Activated CD8-positive, alpha-beta memory T cell treated with anti-CD3 and anti-CD28 coated beads, Interleukin-2, amount 50 U/mL, for 48 hours (primary cell): ENCODE data around the gene FOXQ1.
A peak's percentile ranks its signal among the peaks of the same experiment; 100 is the strongest.
"Not testable (repeated sequence)": the region's sequence is repeated elsewhere in the genome, so short reads cannot be mapped to it uniquely, and the experiment has no call there.

ENCODE experiments used
- DNase-seq: peaks from one replicate; pipeline ENCODE4 v3.0.0-alpha.2; 2020

FOXQ1 gene

DNA sequence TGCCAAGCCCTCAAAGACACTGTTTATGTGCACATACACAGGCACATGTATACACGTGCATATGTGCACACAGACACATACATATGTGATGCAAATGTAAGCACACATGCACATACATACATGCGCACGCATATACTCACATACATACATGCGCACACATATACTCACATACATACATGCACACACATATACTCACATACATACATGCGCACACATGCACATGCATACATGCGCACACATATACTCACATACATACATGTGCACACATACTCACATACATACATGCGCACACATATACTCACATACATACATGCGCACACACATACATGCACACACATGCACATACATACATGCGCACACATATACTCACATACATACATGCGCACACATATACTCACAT, 20.5 kb upstream of the FOXQ1 start:
- DNase-seq = no peak

DNA sequence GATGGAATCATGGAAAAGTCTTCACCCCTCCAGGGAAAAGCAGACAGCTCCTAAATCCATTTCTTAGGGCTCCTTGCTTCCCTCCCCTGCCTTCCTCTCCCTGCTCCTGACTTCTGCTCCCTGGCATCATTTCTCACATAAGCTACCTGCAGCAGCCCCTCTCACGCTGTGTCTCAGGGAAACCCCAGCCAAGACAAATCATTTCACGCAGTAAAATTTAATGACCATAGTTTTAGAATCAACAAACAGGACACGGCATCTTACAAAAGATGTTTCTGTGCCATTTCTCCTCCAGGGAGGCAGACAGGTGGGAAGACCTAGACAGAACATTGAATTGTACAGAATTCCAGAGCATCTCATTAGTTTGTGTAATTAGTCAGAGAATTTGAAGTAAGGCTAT, 16.5 kb upstream of the FOXQ1 start:
- no peak for DNase-seq

DNA sequence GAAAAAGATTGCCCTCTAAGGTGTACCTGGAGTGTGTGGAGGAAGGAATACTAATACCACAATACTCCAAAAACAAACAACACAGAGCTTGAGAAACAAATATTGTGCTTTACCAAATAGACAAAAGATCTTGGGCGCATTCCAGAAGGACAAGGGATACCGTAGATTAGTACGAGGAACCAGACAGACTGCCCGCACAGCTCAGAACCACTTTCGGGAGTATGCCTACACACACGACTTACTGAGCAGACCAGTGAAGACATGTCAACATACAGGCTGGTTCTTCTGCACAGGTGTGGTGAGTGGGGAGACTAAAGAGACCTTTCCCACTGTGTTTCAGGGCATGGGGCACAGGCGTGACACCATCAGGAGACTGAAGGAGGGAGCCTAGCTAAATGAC, 15.8 kb upstream of the FOXQ1 start:
- DNase-seq = no peak

DNA sequence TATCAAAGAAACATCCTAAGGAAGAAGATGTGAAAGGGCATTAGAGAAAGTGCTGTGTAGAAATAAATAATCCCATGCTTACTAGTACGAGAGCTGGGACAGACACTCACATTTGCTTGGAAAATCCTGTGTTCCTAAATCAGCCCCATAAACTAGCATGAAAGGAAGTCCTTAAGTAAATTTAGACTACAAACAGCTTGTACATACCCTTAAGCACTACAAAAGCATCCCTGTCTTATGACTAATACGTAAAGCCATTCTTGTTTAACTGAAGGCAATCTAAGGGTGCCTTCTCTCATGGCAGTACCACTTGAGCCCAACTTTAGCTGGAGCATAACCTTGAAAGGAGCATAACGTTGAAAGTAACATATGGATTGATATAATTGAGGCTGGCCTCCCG, 15.4 kb upstream of the FOXQ1 start:
- DNase-seq = no peak

DNA sequence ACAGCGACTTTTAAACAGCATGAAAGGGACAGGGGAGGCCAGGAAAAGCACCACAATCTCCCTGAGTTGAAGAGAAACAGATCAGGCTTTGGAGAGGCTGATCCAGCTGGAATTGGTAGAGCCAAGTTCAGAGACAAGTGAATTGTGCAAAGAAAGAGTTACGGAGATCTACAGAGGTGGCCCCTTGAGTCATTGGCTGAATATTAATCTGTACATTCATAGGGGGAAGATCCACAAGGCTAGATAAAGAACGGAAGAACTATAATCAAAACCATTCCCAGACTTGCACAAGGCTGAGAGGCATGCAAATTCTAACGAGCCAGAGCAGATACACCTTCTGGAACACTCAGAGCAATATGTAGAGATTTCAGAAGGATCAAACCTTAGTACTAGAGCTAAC, 14.2 kb upstream of the FOXQ1 start:
- no peak for DNase-seq

DNA sequence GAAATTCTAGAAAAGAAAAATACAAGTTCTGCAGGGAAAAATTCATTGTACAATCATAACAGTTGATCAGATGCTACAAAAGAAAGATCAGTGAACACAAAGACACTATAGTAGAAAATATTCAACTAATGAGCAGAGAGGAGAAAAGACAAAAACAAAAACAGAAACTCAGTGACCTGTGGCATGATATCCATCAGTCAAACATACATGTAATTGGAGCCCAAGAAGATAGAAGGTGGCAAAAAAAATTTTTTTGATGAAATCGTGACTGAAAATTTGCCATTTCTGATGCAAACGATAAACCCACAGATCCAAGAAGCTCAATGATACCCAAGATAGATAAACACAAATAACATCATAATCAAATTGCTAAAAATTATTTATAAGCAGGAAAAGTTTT, 13.1 kb upstream of the FOXQ1 start:
- DNase-seq = no peak

DNA sequence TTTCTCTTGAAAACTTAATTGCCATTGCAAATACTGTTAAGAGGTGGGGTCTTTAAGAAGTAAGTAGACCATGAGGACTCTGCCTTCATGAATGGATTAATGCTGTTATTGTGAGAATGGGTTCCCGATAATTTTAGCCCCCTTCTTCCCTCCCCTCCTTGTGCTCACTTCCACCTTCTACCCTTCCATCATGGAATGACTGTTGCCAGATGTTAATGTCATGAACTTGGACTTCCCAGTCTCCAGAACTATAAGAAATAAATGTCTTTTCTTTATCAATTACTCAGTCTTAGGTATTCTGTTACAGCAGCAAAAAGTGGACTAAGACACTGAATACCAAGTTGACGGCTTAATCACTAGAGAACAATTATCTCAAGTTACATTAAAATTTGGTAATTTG, 5.8 kb upstream of the FOXQ1 start:
- DNase-seq = no peak

DNA sequence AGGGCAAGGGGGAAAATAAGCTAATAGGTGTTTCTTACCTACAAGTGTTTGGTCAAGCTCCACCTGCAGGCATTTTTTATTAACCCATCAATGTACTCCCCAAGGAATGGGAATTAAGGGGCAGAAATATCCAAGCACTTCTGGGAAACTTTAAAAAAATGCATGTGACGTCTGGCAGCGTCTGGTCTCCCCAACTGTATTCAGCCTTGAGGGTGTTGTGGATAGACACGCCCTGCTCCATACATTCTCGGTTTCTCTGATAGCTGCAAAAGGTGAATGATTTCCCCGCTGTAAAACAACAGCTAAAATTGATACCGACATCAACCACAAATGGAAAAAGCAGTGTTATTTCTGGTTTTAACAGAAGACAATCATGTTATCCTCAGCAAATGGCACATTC, 2.5 kb upstream of the FOXQ1 start:
- no peak for DNase-seq

DNA sequence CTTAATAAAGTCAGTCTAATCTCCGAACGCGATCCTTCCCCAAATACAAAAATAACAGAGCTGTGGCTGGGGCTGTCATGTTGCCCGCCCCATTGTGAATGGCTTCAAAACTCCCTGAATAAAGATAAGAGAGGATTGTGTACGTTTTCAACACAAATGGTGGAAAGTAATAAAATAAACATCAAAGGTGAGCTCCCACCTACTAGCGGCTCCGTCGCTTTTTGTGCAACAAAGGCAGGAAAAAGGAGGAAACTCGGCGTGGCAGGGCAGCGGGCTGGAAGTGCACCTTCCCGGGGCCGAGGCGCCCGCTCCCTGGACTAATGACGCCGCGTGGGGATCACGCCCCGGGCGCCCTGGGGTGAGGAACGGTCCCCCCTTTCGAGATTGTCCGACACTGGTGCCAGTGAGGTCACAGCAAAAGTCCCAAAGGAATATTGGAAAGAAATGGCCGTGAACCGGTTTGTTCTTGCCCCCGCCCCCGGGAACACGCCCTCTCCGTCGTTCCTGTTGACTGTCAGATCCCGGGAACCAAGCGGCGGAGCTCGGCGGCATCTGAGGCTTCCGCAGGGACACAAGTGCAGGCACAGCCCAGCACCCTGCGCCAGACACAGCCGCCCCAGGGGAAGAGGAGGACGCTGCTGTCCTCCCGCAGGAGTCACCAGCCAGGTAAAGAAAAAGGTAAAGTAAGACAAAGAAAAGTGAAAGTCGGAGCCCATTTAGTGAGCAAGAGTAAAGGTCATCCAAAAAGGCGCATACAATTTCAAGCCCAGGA, 1.1 kb upstream of the FOXQ1 start:
- DNase-seq = no peak

DNA sequence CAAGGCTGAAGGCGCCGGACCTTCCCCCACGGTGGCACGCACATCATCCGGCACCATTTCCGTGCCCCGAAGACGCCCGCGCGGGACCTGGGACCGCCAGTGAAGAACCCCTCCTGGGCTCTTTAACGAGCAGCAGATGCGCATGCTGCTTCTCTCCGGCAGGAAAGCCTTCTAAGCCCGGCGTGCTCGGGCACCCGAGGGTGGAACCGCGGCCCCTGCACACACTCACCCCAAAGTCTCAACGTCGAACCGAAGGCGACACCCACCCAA, 240 bp downstream of the FOXQ1 start:
- DNase-seq = peak; percentile 57

DNA sequence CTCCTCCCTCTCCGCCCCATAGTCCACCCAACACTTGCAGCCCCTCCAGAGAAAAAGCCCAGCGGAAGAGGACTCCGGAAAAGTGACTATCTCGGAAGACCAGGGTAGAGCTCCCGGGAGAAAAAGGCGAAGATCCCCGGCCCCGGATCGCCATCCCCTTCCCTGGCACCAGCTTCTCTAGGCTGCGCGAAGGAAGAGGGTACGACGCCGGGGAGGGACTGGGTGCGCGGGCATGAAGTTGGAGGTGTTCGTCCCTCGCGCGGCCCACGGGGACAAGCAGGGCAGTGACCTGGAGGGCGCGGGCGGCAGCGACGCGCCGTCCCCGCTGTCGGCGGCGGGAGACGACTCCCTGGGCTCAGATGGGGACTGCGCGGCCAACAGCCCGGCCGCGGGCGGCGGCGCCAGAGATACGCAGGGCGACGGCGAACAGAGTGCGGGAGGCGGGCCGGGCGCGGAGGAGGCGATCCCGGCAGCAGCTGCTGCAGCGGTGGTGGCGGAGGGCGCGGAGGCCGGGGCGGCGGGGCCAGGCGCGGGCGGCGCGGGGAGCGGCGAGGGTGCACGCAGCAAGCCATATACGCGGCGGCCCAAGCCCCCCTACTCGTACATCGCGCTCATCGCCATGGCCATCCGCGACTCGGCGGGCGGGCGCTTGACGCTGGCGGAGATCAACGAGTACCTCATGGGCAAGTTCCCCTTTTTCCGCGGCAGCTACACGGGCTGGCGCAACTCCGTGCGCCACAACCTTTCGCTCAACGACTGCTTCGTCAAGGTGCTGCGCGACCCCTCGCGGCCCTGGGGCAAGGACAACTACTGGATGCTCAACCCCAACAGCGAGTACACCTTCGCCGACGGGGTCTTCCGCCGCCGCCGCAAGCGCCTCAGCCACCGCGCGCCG, 822 bp downstream of the FOXQ1 start:
- DNase-seq = peak; percentile 65

DNA sequence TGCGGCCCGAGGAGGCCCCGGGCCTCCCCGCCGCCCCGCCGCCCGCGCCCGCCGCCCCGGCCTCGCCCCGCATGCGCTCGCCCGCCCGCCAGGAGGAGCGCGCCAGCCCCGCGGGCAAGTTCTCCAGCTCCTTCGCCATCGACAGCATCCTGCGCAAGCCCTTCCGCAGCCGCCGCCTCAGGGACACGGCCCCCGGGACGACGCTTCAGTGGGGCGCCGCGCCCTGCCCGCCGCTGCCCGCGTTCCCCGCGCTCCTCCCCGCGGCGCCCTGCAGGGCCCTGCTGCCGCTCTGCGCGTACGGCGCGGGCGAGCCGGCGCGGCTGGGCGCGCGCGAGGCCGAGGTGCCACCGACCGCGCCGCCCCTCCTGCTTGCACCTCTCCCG, 1.5 kb downstream of the FOXQ1 start:
- DNase-seq = no peak

DNA sequence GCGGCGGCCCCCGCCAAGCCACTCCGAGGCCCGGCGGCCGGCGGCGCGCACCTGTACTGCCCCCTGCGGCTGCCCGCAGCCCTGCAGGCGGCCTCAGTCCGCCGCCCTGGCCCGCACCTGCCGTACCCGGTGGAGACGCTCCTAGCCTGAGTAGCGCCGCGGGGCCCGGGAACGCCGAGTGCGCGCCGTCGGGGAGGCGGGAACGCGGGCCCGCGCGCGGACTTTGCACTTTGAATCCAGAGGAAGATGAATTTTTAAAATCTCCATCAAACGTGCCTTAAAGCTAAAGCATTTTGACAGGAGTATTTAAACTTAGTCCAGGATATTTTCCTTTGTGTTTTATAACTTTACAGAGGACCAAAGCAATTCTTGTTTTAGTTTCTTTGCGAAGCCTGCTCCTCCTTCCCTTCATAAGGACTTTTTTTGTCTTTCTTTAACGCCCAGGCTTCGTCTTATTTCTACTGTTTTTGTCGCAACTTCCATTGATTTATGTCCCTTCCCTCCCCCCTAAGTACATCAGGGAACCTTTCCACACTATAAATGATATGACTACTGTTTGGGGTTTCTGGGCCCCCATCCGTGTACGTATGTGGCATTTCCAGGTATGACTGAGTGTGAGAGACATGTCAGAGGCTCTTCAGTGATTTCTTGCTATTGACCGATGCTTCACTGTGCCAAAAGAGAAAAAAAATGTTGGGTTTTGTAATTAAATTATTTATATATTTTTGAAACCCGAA, 2.0 kb downstream of the FOXQ1 start:
- peak; percentile 70 for DNase-seq

DNA sequence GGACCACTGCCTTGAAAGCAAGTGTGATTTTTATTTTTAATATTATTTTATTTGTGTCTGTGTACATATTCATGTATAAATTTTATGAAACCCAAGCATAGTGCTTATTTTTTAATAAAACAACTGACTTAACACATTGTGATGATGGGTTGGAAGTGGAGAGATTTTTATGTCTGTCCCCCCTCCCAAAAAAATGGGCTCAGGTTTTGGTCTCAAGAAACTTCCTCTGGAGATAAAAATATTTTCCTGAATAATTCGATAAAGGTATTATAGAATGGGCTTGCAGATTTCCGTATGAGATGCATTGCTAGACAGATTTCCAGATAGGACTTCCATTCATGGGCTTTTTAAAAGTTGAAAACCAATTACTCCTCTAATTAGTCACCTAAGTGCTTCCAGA, 2.7 kb downstream of the FOXQ1 start:
- DNase-seq = no peak

DNA sequence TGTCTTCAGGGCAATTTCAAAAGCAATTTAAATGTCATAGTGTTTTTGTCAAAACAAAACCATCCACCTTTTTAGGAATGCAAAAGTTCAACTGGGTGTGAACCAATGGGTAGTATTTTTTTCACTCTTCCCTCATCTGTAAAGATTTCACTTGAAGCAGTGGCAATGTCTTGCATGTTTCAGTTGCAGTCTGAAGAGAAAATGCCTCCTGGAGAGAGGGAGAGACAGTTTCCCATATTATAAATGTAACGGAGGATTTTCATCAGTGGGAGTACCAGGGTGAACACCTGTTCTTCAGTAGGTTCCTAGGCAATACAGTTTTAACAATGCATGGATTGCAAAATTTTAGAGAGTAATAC, 3.3 kb downstream of the FOXQ1 start:
- DNase-seq = no peak

DNA sequence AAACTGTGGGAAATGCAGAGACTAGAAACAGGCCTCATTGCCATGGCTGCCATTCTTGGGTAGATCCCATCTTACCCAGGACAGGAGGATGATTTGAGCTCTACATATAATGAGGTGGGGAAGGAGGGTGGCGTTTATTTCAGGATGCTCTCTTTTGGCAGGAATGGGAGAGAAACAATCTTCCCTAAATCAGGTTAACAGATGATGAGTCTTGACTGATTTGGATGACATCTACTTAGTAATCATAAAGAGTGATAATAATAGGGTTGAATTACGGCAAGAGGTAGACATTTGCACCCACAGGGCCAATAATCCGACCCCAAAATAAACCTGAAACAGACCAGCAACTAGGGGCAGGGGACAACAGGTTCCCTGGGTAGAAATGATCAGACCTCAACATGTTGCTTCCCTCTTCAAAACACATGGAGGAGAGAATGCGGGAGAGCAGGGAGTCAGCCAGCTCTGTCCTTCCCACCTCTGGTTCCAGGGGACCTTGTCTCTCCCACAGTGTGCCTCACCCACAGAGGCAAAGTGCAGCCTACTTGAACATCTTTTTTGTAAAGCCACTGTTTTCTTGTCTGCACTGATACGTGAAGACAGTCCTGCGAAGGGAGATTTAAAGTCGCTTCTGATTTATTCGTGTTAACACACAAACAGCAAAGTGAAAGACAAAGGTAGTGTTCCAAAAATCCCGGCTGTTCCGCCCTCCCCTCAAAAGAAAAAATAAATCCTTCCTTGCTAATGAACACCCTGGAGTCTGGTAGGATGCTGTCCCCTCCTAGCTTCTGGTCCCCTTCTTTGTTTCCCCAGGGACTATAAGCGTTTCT, 3.9 kb downstream of the FOXQ1 start:
- DNase-seq = no peak

DNA sequence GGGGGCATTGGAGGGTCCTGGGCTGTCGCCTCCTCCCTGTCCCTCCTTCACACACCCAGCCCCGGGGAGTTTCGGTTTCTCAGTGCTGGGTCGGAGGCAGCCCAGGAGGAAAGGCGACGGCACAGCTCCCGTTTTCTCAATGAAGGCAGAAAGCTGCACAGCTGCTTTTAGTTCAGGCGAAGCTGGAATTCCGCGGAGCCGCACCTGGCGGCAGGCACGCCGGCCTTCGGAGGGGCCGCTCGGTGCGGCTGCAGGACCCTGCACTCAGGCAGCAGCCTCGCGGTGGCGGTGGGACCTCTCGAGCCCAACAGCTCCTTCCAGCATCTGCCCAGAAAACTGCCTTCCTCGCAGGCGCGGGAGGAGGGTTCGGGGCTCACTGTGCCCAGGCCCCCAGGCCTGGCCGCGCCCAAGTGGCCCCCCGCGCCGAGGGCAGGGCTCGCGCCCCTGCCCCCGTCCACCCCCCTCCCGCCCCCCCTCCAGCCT, 4.6 kb downstream of the FOXQ1 start:
- DNase-seq = no peak

DNA sequence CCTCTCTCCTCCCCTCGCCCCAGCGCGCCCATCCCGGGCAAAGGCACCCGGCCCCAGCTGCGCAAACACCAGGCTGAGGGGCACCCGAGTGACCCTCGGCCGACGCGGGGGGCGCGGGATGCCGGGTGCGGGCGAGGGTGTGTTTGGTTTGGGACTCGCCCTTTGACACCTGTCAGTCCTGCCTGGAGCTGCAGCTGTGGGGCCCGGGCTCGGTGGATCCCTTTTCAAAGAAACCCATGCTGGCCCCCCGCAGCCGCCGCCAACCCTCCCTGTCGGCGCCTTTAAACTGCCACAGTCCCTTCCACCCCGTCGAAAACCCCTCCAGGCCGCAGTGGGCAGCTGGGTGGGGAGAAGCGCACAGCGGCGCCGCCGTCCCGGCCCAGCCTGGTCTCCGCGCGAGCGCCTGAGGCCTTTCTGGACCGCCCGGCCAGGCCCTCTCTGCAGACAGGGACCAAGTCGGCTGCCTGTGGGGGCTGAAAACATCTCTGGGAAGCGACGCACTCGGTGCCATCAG, 5.5 kb downstream of the FOXQ1 start:
- DNase-seq = no peak

DNA sequence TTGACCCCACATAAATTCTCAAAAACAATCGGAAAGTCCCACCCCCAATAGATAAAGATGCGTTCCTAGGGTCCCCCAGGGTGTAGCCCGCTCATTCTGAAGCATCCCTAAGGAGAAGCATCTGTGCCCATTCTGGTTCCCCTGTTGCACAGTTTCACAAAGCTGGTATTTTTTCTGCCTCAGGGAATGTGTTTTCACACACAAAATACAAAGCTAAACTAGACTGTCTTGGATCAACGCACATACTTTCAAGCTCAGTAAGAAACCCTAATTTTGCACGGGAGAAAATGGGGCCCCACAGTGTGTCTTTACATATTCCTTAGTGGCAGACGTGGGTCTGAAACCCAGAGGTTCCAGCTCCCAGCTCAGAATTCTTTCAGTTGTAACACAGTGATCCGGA, 6.1 kb downstream of the FOXQ1 start:
- no peak for DNase-seq

DNA sequence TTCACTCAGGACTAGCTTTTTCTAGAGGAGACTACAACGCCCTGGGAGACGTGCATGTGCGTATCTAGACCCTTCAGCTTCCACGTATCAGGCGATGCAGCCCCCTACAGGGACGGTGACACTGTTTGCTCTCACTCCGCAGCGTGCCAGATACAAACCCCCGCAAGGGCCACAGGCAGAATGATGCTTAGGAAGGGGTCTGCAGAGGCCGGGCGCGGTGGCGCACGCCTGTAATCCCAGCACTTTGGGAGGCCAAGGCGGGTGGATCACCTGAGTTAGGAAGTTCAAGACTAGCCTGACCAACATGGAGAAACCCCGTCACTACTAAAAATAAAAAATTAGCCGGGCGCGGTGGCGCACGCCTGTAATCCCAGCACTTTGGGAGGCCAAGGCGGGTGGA, 6.7 kb downstream of the FOXQ1 start:
- DNase-seq = not testable (repeated sequence)

DNA sequence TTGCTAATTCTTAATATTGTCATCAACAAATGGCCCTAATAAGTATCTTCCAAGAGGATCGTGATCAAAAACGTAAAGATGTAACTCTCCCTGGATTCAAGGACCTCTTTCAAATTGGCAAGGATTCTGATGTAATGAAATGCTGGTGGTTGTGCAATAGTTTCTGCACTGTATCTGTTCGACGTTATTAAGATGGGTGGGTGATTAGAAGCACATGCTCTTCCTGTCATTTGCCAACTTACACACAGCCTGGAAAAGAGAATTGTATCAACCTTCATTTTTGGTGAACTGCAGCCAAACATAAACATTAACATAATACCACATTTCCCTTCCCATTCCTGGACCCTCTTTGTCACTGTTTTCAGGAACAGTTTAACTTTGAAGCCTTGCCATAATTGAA, 9.8 kb downstream of the FOXQ1 start:
- no peak for DNase-seq

DNA sequence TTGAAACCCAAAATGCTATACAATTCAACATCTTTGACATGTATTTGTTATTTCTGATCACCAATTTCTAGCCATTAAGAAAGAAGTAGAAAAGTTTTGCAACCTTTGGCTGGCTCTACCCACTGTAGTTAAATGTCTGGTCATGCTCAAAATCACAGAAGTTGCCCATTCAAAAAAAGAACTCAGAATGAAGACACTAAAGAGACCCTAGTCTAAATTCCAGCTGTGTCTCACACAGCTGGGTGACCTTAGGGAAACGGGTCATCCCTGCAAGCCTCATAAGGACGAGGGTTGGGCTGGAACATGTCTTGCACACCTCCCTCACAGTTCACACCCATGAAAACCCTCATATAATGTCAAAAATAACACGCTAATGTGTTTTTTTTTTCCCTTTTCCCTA, 10.3 kb downstream of the FOXQ1 start:
- no peak for DNase-seq

DNA sequence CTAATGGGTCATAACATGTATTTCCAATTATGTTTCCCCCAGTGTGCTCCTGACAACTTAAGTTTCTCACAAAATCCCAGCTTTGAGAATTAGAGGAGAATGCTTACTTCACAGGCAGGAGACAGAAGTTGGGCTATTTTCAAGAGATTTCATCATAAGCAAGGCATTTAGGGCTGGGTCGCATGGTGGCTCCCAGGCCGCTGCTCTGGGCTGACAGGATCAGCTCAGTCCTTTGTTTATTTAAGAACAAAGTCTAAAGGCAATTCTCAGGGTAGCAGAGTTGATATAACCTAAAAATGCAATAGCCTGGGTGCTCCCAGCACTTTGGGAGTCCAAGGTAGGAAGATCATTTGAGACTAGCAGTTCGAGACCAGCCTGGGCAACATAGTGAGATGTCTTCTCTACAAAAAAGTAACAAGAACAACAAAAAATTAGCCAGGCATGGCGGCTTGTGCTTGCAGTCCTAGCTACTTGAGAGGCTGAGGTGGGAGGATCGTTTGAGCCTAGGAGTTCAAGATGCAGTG, 10.9 kb downstream of the FOXQ1 start:
- no peak for DNase-seq
